Stimulated activated CD4-positive, alpha-beta T cell treated with anti-CD3 and anti-CD28 coated beads, Interleukin-12 subunit alpha, Interleukin-12 subunit beta, amount 100 ng/mL, for 4 hours (primary cell): ENCODE measurements around the gene TNNI2.
"Not testable (repeated sequence)": the region's sequence is repeated elsewhere in the genome, so short reads cannot be mapped to it uniquely, and the experiment has no call there.

Experiments
- DNase-seq: peaks from one replicate; pipeline ENCODE4 v3.0.0-alpha.2; 2020

TNNI2 gene

GRCh38 chr11:1838426-1839144, at the start of gene TNNI2:
TSS of gene TNNI2 (plus strand) at chr11:1838981. CDS start at chr11:1839697, 716 bp downstream.
- no peak for DNase-seq

GRCh38 chr11:1791912-1792311, 46.9 kb upstream of the TNNI2 start:
- no peak for DNase-seq

DNA sequence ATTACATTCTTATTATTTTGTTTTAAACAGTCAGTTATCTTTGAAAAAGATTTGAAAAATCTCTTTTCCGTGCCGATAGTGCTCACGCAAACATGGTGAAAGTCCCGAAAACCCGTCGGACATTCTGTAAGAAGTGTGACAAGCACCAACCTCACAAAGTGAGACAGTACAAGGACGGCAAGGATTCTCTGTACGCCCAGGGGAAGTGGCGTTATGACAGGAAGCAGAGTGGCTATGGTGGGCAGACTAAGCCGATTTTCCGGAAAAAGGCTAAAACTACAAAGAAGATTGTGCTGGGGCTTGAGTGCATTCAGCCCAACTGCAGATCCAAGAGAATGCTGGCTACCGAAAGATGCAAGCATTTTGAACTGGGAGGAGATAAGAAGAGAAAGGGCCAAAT, 46.3 kb upstream of the TNNI2 start:
- no peak for DNase-seq

DNA sequence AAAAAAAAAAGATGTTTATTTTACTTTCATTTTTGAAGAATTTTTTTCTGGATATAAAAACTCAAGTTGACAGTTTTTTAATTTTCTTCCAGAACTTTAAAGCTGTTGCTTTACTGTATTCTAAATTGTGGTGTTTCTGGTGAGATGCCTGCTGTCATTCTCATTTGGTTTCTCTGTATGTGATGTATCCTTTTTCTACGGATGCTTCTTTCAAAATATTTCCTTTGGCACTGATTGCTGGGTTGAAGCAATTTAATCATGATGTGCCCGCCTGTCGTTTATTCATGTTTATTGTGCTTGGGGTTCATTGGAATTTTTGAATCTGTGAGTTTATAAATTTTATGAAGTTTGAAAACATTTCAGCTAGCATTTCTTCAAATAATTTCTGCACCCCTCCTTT, 45.7 kb upstream of the TNNI2 start:
- no peak for DNase-seq

GRCh38 chr11:1796413-1797011, 42.3 kb upstream of the TNNI2 start:
- DNase-seq: no peak

DNA sequence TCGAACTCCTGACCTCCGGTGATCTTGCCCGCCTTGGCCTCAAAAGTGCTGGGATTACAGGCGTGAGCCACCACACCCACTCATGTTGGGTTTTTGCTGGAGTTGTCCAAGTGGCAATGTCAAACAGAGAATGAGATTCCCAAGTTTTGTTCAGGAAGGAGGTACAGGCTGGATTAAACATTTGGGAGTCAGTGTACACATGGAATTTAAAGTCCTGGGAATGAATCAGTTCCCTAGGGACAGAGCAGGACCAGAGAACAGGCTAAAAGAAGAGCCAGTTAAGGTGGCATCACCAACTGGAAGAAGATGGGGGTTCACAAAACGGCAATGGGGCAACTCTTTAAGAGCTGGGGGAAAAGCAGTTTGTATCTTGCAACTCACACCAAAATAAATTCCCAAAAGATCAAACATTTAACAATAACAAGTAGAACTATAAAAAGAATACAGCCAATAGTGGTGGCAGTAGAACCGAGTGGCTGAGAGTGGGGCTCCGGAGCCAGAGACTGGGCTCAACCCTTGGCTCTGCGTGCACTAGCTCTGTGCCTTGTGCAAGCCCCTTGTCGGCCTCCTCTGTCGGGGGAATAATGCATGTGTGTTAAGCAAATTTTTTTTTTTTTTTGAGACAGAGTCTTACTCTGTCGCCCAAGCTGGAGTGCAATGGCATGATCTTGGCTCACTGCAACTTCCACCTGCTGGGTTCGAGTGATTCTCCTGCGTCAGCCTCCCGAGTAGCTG, 41.2 kb upstream of the TNNI2 start:
- no peak for DNase-seq

- DNase-seq: no peak
These were observed 35.5 kb upstream of the TNNI2 start for GRCh38 chr11:1803246-1803645.

DNA sequence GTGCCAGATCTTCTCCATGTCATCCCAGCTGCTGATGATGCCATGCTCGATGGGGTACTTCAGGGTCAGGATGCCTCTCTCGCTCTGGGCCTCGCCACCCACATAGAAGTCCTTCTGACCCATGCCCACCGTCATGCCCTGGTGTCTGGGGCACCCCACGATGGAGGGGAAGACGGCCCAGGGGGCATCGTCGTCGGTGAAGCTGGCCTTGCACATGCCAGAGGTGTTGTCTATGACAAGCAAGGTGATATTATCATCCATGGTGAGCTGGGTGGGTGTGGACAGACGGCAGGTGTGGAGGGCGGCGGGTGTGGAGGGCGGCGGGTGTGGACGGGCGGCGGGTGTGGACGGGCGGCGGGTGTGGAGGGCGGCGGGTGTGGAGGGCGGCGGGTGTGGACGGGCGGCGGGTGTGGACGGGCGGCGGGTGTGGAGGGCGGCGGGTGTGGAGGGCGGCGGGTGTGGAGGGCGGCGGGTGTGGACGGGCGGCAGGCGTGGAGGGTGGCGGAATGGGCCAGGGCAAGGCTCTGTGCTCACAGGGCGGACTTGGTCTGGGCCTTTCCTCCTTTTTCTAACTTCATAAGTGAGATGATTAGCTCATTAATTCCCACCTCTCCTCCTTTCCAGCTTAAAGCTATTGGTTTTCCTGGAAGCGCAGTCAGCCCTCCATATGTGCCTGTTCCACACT, 34.8 kb upstream of the TNNI2 start:
- DNase-seq: not testable (repeated sequence)

DNA sequence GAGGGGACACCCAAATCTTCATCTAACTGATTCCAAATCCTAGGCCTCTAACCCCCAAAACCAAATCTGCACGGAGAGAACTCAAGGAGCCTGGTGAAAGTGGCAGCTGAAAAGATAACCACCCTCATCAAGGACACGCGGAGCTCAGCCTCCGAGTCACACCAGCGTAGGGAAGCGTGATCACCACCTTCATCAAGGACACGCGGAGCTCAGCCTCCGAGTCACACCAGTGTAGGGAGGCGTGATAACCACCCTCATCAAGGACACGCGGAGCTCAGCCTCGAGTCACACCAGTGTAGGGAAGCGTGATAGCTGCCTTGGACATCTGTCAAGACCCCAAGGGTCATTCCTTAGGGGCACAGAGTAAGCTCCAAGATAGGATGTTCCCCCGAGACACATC, 33.3 kb upstream of the TNNI2 start:
- DNase-seq: no peak

DNA sequence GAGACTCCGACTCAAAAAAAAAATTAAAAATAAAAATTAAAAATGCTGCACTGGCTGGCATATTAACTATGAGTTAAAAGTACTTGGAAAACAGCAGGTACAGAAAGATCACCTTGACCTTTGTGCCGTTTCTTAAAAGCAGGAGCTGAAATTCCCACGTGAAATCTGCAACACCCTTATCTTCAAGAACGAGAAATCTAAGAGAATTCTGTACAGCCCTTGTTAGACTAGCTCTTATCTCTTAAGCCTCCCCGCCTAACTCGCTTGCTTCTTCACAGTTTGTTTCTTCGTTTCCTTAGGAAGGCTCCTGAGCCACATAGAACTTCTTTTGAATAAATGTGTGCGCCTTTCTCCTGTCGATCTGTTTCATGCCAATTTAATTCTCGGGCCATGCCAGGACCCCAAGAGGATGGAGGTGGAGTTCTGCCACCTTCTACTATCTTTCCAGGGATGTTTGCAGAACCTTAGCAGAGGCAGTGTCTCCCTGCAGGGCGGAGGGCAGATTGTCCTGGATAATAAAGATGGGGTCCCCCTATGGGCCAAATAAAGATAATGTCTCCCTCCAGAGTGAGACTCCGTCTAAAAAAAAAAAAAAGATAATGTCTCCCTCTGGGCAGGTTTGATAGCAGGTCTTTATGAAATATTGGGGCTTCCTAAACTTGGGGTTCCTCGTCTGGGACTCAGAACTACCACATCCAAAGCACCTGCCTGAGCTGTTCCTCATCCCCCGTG, 31.4 kb upstream of the TNNI2 start:
- DNase-seq: no peak

DNA sequence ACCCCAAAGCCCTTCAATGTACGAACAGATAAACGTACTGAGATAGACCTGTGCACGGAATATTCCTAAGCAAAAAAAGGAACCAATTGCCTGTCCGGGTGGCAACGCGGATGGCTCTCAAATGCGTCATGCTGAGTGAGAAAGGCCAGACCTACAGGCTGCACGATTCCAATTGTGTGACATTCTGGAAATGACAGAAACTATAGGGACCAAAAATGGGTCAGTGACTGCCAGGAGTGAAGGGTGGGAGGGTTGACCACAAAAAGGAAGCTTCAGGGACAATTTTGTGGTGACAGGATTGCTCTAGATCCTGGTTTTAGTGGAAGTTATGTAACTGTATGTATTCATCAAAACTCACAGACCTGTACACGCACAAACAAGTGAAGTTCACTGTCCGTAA, 28.0 kb upstream of the TNNI2 start:
- DNase-seq: no peak

- DNase-seq: no peak
These were observed 26.5 kb upstream of the TNNI2 start for GRCh38 chr11:1812274-1812673.

DNA sequence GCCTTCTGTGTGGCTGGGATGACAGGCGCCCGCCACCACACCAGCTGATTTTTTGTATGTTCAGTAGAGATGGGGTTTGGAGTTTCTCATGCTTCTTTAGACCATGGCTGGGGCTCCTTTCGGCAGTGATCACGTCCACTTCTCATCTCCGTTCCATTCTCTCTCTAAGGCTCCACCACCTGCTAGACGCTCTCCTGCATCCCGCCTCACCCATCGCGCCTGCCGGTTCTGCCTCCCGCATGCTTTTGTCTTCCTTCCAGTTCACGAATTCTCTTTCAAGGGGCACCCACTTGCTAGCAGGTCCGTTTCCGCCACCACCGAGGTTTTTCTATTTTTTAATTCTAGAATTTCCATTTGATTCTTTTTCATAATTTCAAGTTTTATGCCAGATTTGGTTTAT, 26.0 kb upstream of the TNNI2 start:
- no peak for DNase-seq

DNA sequence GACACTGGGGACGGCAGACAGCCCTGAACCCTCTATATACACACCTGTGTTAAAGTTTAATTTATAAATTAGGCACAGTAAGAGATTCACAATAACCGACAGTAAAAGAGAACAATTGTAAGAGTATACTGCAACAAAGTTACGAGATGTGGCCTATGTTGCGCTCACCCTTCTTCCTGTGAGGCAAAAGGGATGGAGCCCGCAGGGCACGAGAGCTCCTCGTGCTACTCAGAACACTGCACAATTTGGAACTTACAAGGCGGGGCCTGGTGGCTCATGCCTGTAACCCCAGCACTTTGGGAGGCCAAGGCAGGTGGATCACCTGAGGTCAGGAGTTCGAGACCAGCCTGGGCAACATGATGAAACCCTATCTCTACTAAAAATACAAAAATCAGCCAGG, 25.4 kb upstream of the TNNI2 start:
- not testable (repeated sequence) for DNase-seq

DNA sequence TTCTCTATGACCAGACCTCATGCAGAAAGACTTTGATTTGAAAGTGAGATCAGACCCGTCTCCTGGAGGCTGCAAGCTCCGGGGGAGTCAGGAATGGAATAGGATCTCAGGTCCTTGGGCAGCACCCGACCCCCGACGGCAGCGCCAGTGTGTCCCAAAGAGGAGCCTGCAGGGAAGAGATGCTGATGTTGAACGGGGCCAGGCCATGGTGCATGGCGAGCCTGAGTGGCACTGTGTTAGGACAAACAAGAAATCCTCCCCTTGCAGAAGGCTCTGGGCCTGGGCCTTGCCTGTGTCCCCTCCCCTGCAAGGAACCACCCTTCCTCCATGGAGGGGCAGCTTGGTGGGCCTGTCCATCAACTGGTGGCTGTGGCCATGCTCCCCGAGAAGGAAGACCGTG, 24.1 kb upstream of the TNNI2 start:
- no peak for DNase-seq

GRCh38 chr11:1815311-1815710, 23.5 kb upstream of the TNNI2 start:
- DNase-seq: no peak

DNA sequence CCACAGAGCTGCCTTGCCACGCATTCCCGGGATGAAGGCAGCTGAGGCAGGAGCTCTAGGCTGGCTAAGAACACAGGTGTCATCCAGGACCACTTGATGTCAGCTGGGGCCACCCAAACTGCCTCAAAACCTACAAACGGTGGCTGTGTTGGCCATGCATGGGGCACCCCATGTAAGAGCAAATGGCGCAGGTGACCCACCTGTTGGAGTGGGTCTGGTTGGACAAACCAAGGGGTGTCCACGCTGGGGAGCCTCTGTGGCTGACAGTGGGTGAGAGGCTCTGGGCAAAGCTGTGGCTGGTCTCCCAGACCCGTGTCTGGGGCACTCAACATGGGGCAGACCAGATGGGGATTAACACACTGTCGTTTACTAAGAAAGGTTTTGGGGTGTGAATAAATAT, 23.0 kb upstream of the TNNI2 start:
- no peak for DNase-seq

DNA sequence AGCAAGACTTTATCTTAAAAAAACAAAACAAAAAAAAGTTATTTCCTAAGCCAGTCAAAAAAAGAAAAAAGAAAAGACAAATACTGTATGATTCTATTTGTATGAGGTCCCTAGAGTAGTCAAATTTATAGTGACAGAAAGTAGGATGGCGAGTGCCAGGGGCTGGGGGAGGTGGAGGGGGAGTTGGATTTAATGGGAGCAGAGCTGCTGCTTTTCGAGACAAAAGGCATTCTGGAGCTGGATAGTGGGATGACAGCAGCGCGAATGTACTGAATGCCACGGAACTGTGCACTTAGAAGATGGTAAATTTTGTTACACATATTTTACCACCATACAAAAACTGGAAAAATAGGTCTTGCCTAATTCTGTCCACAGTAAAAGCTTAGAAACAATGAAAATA, 21.8 kb upstream of the TNNI2 start:
- no peak for DNase-seq

DNA sequence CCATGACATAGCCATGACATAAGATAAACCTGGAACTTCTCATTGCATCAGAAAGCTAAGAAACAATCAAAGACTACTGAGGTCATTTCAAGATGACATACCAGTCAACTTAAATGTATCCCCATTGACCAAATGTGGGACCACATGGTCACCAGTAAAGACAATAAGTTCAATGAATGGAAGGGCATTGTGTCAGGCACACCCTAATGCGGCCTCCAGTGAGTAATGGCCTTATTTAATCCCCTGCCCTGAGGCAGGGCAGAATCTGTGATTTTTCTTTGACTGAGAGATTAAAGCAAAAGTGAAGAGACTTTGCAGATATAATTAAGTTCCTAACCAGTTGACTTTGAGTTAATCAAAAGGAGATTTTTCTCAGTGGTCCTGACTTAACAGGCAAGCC, 21.3 kb upstream of the TNNI2 start:
- DNase-seq: no peak

DNA sequence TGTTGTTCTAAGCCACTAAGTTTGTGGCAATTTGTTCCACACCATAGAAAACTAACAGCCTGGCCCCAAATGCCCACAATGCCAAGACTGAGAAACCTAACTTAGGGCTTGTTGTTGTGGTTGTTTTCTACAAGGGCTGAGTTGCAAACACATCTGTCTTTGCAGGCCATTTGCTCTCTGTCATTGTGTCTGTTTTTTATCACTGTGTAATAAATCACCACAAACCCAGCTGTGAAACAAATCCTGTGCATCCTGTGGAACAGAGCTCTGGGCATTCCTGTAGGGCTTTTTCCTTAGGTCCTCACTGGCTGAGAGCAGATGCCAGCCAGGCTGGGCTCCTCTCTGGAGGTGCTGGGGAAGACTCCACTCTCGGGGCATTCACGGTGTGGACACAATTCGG, 19.7 kb upstream of the TNNI2 start:
- DNase-seq: no peak

DNA sequence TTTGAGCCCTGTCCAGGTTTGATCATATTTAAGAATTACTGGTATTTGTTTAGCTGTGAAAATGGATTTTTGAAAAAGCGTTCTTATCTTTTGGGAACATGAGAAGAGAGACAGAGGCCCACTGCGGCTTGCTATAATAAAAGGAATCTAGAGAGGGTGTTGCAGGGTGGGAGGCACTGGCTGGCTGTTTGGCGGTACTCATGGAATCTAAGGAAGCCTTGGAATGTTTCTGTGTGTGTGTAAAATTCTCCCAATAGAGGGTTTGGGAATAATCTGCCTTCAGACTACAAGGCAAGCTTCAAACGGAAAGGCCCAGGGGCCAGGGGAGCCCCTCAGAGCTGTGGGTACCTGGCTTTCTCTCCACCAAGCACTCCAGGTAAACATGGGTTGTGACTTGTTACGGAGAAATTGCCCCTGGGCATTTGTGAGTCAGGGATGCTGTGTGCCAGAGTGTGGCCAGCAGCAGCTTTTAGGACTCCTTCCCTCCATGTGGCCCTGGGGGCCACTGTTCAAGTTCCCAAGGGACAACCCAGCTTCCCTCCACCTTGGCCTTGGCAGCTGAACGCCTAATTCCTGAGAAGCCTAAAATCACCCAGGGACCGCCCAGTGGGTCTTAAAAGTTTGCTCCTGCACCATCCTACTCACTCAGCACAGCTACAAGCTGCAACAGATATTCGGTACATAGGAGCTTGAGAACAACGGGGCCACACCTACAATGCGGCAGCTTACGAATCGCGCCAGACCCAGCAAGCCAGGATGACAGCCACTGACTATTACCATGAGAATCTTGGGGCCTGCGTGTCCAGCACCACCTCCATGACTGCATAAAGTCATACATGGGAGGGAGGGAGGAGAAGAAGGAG, 18.1 kb upstream of the TNNI2 start:
- no peak for DNase-seq

DNA sequence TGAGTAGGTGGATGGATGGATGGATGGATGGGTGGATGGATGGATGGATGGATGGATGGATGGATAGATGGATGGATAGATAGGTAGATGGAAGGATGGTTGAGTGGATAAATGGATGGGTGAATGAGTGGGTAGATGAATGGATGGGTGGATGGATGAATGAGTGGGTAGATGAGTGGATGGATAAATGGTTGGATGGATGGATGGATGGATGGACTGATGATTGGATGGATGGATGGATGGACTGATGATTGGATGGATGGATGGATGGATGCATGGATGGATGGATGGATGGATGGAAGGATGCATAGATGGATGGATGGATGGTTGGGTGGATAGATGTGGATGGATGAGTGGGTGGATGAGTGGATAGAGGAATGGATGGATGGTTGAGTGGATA, 17.2 kb upstream of the TNNI2 start:
- DNase-seq: no peak
